ENCODE measurements around the gene FPR3.
A peak's percentile ranks its signal among the peaks of the same experiment; 100 is the strongest.

Gene FPR3

GRCh38 chr19:51807111-51807701, 12.2 kb downstream of the FPR3 start:
- H3K36me3 ChIP-seq (ENCODE audit: low read depth) = no peaks in the 10 kb centered on the region
- H3K4me1 ChIP-seq (ENCODE audit: insufficient read depth, poor library complexity, severe bottlenecking) = peaks cover 25% of the 10 kb centered on the region
- H3K4me3 ChIP-seq (ENCODE audit: severe bottlenecking) = no peak overlapping the region
- no peaks in the 10 kb centered on the region for H3K9me3 ChIP-seq (ENCODE audit: severe bottlenecking)
- ATAC-seq (ENCODE audit: low read depth) (peak; percentile 59), DNase-seq (ENCODE audit: low spot score) (no peak)
- H3K27ac ChIP-seq (ENCODE audit: poor library complexity, severe bottlenecking) = peak overlapping the region; percentile 67
- TF ChIP-seq, protein P1, sequence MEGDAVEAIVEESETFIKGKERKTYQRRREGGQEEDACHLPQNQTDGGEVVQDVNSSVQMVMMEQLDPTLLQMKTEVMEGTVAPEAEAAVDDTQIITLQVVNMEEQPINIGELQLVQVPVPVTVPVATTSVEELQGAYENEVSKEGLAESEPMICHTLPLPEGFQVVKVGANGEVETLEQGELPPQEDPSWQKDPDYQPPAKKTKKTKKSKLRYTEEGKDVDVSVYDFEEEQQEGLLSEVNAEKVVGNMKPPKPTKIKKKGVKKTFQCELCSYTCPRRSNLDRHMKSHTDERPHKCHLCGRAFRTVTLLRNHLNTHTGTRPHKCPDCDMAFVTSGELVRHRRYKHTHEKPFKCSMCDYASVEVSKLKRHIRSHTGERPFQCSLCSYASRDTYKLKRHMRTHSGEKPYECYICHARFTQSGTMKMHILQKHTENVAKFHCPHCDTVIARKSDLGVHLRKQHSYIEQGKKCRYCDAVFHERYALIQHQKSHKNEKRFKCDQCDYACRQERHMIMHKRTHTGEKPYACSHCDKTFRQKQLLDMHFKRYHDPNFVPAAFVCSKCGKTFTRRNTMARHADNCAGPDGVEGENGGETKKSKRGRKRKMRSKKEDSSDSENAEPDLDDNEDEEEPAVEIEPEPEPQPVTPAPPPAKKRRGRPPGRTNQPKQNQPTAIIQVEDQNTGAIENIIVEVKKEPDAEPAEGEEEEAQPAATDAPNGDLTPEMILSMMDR (IDR thresholded peaks at IDR 0.05; ENCODE audit: poor library complexity, severe bottlenecking) = peak; percentile 40
- no peaks in the 10 kb centered on the region for H3K27me3 ChIP-seq (ENCODE audit: insufficient read depth, poor library complexity, severe bottlenecking)

DNA sequence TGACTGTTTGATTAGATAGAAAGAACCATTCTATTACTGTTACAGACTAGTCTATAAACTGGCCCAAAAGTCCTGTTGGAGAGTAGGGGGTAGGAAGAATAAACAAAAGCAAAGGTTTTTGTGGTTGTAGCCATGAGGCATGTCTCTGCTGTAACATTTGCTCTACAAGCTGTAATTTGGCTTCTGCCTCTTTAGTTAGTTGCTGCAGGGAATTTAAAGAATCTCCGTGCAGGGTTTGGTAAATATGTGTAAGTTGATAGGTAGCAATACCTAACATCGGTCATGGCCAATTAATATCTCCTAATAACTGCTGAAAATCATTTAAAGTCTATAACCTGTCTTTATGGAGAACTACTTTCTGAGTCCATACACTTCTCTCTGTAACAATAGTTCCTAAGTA, 13.0 kb downstream of the FPR3 start:
- Histone ChIP-seq H3K27ac (ENCODE audit: poor library complexity, severe bottlenecking) (peak overlapping the region; percentile 67), H3K9me3 (ENCODE audit: severe bottlenecking) (no peaks in the 10 kb centered on the region), H3K27me3 (ENCODE audit: insufficient read depth, poor library complexity, severe bottlenecking) (no peaks in the 10 kb centered on the region), H3K4me1 (ENCODE audit: insufficient read depth, poor library complexity, severe bottlenecking) (peaks cover 25% of the 10 kb centered on the region), H3K36me3 (ENCODE audit: low read depth) (no peaks in the 10 kb centered on the region), H3K4me3 (ENCODE audit: severe bottlenecking) (no peak overlapping the region)
- TF ChIP-seq, protein P1 (IDR thresholded peaks at IDR 0.05; ENCODE audit: poor library complexity, severe bottlenecking) = no peak
- no peak for DNase-seq (ENCODE audit: low spot score)
- no peak for ATAC-seq (ENCODE audit: low read depth)

DNA sequence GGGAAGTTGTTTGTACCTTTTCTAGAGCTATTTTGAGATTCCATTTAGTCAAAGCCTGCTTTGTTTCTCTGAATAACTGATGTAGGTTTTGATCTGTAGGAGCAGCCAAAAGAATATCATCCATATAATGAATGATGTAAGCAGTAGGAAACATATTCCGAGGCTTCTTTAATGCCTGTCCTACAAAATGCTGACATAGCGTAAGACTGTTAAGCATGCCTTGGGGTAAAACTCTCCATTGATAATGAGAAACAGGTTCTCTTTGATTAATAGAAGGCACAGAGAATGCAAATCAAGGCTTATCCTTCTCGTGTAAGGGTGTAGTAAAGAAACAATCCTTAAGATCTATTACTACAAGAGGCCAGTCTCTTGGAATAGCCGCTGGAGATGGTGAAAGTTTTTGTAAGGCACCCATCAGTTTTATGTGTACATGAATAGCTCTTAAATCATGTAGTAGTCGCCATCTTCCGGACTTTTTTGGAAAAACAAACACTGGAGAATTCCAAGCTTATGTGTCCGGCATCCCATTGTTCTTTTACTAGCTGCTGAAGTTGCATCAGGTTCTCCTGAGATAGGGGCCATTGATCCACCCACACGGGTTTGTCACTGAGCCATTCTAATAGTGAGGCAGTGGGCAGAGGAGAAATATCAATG, 13.5 kb downstream of the FPR3 start:
- TF ChIP-seq, protein P1 (IDR thresholded peaks at IDR 0.05; ENCODE audit: poor library complexity, severe bottlenecking) = peak; percentile 45
- no peaks in the 10 kb centered on the region for H3K9me3 ChIP-seq (ENCODE audit: severe bottlenecking)
- peak; percentile 70 for ATAC-seq (ENCODE audit: low read depth)
- peak overlapping the region; percentile 67 for H3K27ac ChIP-seq (ENCODE audit: poor library complexity, severe bottlenecking)
- peaks cover 25% of the 10 kb centered on the region for H3K4me1 ChIP-seq (ENCODE audit: insufficient read depth, poor library complexity, severe bottlenecking)
- no peaks in the 10 kb centered on the region for H3K36me3 ChIP-seq (ENCODE audit: low read depth)
- DNase-seq (ENCODE audit: low spot score) = no peak
- H3K4me3 ChIP-seq (ENCODE audit: severe bottlenecking) = no peak overlapping the region
- no peaks in the 10 kb centered on the region for H3K27me3 ChIP-seq (ENCODE audit: insufficient read depth, poor library complexity, severe bottlenecking)

GRCh38 chr19:51809787-51810186, 14.8 kb downstream of the FPR3 start:
- Histone ChIP-seq H3K4me3 (ENCODE audit: severe bottlenecking) (no peak overlapping the region), H3K9me3 (ENCODE audit: severe bottlenecking) (no peaks in the 10 kb centered on the region), H3K27ac (ENCODE audit: poor library complexity, severe bottlenecking) (peak overlapping the region; percentile 39), H3K27me3 (ENCODE audit: insufficient read depth, poor library complexity, severe bottlenecking) (no peaks in the 10 kb centered on the region), H3K36me3 (ENCODE audit: low read depth) (no peaks in the 10 kb centered on the region), H3K4me1 (ENCODE audit: insufficient read depth, poor library complexity, severe bottlenecking) (peaks cover 25% of the 10 kb centered on the region)
- ATAC-seq (ENCODE audit: low read depth) (peak; percentile 42; the same call in 1 of the 3 replicates), DNase-seq (ENCODE audit: low spot score) (no peak)
- TF ChIP-seq, protein P1 (IDR thresholded peaks at IDR 0.05; ENCODE audit: poor library complexity, severe bottlenecking) = no peak

DNA sequence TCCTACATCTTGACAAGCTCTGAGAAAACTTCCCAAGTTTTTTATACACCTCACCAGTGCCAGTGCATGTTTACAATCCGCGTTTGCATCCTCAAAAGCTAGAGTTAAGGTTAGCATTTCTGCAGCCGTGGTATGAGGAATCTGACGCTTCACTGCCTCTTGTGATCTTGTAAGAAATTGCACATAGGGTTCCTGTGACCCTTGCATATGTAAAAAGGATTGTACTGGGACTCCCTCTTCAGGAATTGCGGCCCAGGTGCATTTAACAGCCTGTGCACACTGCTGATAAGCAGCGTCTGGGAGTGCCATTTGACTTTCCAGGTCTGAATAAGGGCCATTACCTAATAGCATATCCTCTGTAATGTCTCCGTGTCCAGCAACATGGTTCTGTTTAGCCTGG, 15.3 kb downstream of the FPR3 start:
- Histone ChIP-seq H3K36me3 (ENCODE audit: low read depth) (no peaks in the 10 kb centered on the region), H3K9me3 (ENCODE audit: severe bottlenecking) (no peaks in the 10 kb centered on the region), H3K27ac (ENCODE audit: poor library complexity, severe bottlenecking) (peak overlapping the region; percentile 39), H3K4me3 (ENCODE audit: severe bottlenecking) (no peak overlapping the region), H3K27me3 (ENCODE audit: insufficient read depth, poor library complexity, severe bottlenecking) (no peaks in the 10 kb centered on the region), H3K4me1 (ENCODE audit: insufficient read depth, poor library complexity, severe bottlenecking) (peaks cover 25% of the 10 kb centered on the region)
- ATAC-seq (ENCODE audit: low read depth) (0 out of 3 replicates have a peak, but pooled peaks have one; percentile 45), DNase-seq (ENCODE audit: low spot score) (no peak)
- TF ChIP-seq, protein P1 (IDR thresholded peaks at IDR 0.05; ENCODE audit: poor library complexity, severe bottlenecking) = peak; percentile 33
